Fibroblast of peridontal ligament (primary cell): ENCODE measurements around the gene GSTM2.

Experiments used
- DNase-seq: peaks from one replicate; pipeline ENCODE4 v3.0.0-alpha.2; 2010; ENCODE audit errors: extremely low read depth

GSTM2 gene

DNA sequence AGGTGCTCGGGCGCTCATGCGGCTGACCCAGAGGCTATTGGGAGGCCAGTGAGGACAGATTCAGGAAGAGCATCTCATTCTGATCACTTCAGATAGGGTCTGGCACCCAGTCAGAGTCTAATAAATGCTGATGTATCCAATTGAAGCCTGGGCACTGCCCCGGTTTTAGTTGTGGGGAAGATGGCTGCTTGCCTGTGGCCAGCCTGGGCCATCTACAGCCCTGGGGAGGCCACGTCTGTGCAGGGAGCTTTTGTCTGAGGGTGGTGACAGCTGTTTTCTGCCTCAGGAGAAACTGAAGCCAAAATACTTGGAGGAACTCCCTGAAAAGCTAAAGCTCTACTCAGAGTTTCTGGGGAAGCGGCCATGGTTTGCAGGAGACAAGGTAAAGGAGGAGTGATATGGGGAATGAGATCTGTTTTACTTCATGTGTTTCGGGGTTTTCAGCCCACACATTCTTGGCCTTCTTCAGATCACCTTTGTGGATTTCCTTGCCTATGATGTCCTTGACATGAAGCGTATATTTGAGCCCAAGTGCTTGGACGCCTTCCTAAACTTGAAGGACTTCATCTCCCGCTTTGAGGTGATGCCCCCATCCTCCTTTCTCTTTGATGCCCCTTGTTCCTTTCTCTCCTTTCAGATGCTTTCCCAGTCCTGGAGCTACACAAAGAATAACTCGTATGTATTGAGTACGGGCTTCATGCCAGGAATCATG lies 47.0 kb downstream of the GSTM2 start:
- no peak for DNase-seq

DNA sequence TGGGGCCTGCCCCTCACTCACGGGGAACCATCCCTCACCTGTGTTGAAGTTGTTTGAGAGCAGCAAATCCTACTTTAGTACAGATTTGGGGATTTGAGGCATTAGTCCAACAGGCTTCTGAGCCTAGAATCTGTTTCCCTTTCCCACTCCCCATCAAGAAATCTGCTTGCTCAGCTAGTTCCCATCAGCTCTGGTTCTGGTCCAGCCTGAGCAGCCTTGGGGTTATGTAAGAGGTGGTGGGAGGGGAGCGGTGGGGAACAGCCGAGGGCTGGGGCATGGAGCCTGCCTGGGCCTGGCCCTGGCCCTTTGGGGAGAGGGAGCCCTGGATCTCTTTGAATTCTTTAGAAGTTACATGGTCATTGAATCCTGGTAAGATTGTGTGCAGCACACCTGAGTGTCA lies 48.3 kb downstream of the GSTM2 start:
- DNase-seq, result no peak

GRCh38 chr1:109716570-109717090 lies 48.8 kb downstream of the GSTM2 start:
- DNase-seq, result no peak

DNA sequence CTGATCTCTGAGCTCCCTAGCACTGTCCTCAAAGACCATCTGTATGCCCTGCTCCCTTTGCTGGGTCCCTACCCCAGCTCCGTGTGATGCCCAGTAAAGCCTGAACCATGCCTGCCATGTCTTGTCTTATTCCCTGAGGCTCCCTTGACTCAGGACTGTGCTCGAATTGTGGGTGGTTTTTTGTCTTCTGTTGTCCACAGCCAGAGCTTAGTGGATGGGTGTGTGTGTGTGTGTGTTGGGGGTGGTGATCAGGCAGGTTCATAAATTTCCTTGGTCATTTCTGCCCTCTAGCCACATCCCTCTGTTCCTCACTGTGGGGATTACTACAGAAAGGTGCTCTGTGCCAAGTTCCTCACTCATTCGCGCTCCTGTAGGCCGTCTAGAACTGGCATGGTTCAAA lies 49.9 kb downstream of the GSTM2 start:
- DNase-seq, result no peak

GRCh38 chr1:109718495-109718894 lies 50.6 kb downstream of the GSTM2 start:
- no peak for DNase-seq

- DNase-seq, result peak; percentile 78
These were observed 51.5 kb downstream of the GSTM2 start for GRCh38 chr1:109719337-109719837.

DNA sequence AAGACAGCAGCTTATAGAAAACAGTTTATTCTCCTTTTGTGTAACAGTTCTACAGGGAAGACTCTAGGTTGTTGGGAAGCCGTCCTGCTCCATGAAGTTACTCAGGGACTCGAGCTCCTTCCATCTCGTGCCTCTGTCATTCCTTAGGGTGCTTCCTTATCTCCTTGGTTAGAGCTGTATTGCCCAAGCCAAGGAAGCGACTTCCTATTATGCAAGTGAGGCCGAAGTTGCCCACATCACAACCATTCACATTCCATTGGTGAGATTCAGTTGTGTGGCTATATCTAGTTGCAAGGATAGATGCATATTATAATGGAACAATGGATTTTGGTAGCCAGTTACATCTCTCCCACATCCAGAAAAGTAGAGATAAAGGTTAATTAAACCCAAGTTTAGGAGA lies 53.2 kb downstream of the GSTM2 start:
- DNase-seq, result no peak

DNA sequence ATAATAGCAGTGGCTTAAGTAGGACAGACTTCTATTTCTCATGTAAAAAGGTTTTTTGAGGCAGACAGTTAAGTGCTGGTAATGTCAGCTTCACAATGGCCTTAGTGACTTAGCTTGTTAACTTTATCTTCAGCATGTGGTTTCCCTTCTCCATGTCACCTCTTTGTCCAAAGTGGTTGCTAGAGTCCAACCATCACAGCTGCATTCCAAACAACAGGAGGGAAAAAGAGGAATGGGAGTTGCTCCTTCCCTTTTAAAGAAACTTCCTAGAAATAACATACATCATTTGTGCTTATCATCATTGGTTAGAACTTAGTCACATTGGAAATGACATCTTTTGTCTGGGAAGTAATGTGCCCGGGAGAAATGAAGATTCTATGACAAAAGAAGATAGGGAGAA lies 54.1 kb downstream of the GSTM2 start:
- no peak for DNase-seq

DNA sequence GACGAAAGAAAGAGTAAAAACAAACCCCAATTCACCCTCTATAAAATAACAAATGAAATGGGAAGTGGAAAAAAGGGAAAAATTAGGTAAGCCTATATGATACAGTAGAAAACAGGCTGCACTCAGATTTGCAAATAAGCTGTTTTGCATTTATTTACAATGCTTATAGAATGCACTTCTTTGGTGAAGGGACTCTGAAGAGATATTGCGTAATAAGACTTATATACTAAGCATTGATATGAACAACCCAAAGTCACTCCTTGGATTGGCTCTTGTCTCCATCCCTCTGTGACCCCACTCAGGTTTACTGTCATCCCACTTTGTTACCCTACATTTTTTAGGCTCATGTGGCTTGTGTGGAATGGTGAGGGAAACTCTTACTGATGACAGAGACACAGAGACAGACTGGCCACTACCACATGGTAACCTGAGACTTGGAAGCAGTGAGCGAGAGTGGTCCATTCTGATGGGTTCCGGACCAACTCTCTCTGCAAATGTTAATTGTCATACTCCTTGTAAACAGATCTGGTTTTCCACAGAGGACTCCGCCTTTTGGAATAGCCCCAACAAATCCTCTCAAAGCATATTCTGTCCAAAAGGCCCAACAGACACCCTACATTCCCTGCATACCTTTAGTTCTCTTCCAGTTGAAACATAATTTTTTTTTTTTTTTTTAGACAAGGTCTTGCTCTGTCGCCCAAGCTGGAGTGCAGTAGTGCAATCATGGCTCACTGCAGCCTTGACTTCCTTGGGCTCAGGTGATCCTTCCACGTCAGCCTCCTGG lies 55.2 kb downstream of the GSTM2 start:
- peak; percentile 16 for DNase-seq
